Activated naive CD8-positive, alpha-beta T cell treated with anti-CD3 and anti-CD28 coated beads for 36 hours (primary cell): ENCODE results near the gene WDFY2. TPM values are rescaled to one million over a fixed set of nuclear protein-coding genes. Genes with fewer than 3 reads are reported as not detected.

Experiments
- DNase-seq: peaks from one replicate; pipeline ENCODE4 v3.0.0; 2021
- H3K27ac Mint-ChIP-seq: one replicate; pipeline ENCODE4 v1.8.0; 2022; ENCODE audit warnings: mild to moderate bottlenecking, moderate library complexity, mixed read lengths
- H3K27me3 Mint-ChIP-seq: one replicate; pipeline ENCODE4 v1.8.0; 2022; ENCODE audit warnings: mild to moderate bottlenecking, mixed read lengths
- H3K36me3 Mint-ChIP-seq: one replicate; pipeline ENCODE4 v1.8.0; 2021; ENCODE audit warnings: mild to moderate bottlenecking, mixed read lengths
- H3K4me1 Mint-ChIP-seq: one replicate; pipeline ENCODE4 v1.8.0; 2021; ENCODE audit warnings: mixed read lengths
- H3K4me3 Mint-ChIP-seq: one replicate; pipeline ENCODE4 v1.8.0; 2022; ENCODE audit warnings: mild to moderate bottlenecking, moderate library complexity, mixed read lengths
- H3K9me3 Mint-ChIP-seq: one replicate; pipeline ENCODE4 v1.8.0; 2022; ENCODE audit warnings: mixed read lengths
- total RNA-seq, 2 experiments: library from RNA; stranded (reverse); gene quantifications; one replicate each; pipeline ENCODE4 v1.2.3, GENCODE V29; 2021

WDFY2 gene
- total RNA-seq, 2 experiments from 2014 or later: 6.0 to 7.9 TPM

- Mint-ChIP-seq H3K36me3 (peaks cover 13% of the 10 kb centered on the region), H3K9me3 (peaks cover 4% of the 10 kb centered on the region), H3K27me3 (no peaks in the 10 kb centered on the region), H3K4me3 (no peak overlapping the region), H3K4me1 (peaks cover 5% of the 10 kb centered on the region), H3K27ac (no peak overlapping the region)
- no peak for DNase-seq
These were observed 120.4 kb downstream of the WDFY2 start for GRCh38 chr13:51704399-51705313.

- no peak overlapping the region for H3K27ac Mint-ChIP-seq
- no peaks in the 10 kb centered on the region for H3K27me3 Mint-ChIP-seq
- H3K9me3 Mint-ChIP-seq: peaks cover 5% of the 10 kb centered on the region
- peaks cover 16% of the 10 kb centered on the region for H3K36me3 Mint-ChIP-seq
- H3K4me1 Mint-ChIP-seq: peaks cover 5% of the 10 kb centered on the region
- DNase-seq: no peak
- H3K4me3 Mint-ChIP-seq: no peak overlapping the region
These were observed 123.2 kb downstream of the WDFY2 start for GRCh38 chr13:51707461-51707860.

- no peak for DNase-seq
- Mint-ChIP-seq H3K4me3 (no peak overlapping the region), H3K4me1 (peaks cover 1% of the 10 kb centered on the region), H3K27ac (no peak overlapping the region), H3K9me3 (peaks cover 4% of the 10 kb centered on the region), H3K36me3 (peaks cover 8% of the 10 kb centered on the region), H3K27me3 (no peaks in the 10 kb centered on the region)
These were observed 129.5 kb downstream of the WDFY2 start for GRCh38 chr13:51713807-51714206.

GRCh38 chr13:51714663-51715168 is 130.5 kb downstream of the WDFY2 start:
- Mint-ChIP-seq H3K36me3 (peaks cover 5% of the 10 kb centered on the region), H3K27ac (no peak overlapping the region), H3K4me1 (peaks cover 1% of the 10 kb centered on the region), H3K4me3 (no peak overlapping the region), H3K27me3 (no peaks in the 10 kb centered on the region), H3K9me3 (peaks cover 4% of the 10 kb centered on the region)
- DNase-seq: no peak

- Mint-ChIP-seq H3K4me1 (peaks cover 1% of the 10 kb centered on the region), H3K36me3 (peaks cover 2% of the 10 kb centered on the region), H3K4me3 (no peak overlapping the region), H3K9me3 (peaks cover 4% of the 10 kb centered on the region), H3K27ac (no peak overlapping the region), H3K27me3 (no peaks in the 10 kb centered on the region)
- DNase-seq: no peak
These were observed 131.4 kb downstream of the WDFY2 start for GRCh38 chr13:51715613-51716012.

- Mint-ChIP-seq H3K27me3 (no peaks in the 10 kb centered on the region), H3K4me1 (peaks cover 8% of the 10 kb centered on the region)
These were observed 133.6 kb downstream of the WDFY2 start for GRCh38 chr13:51717786-51718398.

GRCh38 chr13:51719394-51719793 is 135.1 kb downstream of the WDFY2 start:
- peaks cover 10% of the 10 kb centered on the region for H3K36me3 Mint-ChIP-seq
- H3K27ac Mint-ChIP-seq: no peak overlapping the region
- H3K27me3 Mint-ChIP-seq: no peaks in the 10 kb centered on the region
- peaks cover 6% of the 10 kb centered on the region for H3K4me1 Mint-ChIP-seq
- no peak for DNase-seq
- no peaks in the 10 kb centered on the region for H3K9me3 Mint-ChIP-seq
- H3K4me3 Mint-ChIP-seq: no peak overlapping the region

More at GRCh38 chr13:51717786-51718398, 133.6 kb downstream of the WDFY2 start:
- Mint-ChIP-seq H3K4me3 (no peak overlapping the region), H3K27ac (no peak overlapping the region), H3K9me3 (peaks cover 1% of the 10 kb centered on the region), H3K36me3 (peaks cover 5% of the 10 kb centered on the region)
- DNase-seq: no peak

- H3K4me3 Mint-ChIP-seq: no peak overlapping the region
- H3K9me3 Mint-ChIP-seq: no peaks in the 10 kb centered on the region
- H3K27me3 Mint-ChIP-seq: no peaks in the 10 kb centered on the region
These were observed 137.2 kb downstream of the WDFY2 start for GRCh38 chr13:51721496-51721895.

GRCh38 chr13:51723529-51723928 is 139.3 kb downstream of the WDFY2 start:
- Mint-ChIP-seq H3K4me3 (no peak overlapping the region), H3K4me1 (peaks cover 13% of the 10 kb centered on the region), H3K27ac (no peak overlapping the region), H3K9me3 (no peaks in the 10 kb centered on the region), H3K27me3 (no peaks in the 10 kb centered on the region), H3K36me3 (peaks cover 21% of the 10 kb centered on the region)
- no peak for DNase-seq

More at GRCh38 chr13:51721496-51721895, 137.2 kb downstream of the WDFY2 start:
- no peak for DNase-seq
- H3K27ac Mint-ChIP-seq: no peak overlapping the region
- peaks cover 14% of the 10 kb centered on the region for H3K36me3 Mint-ChIP-seq
- peaks cover 6% of the 10 kb centered on the region for H3K4me1 Mint-ChIP-seq

GRCh38 chr13:51724721-51725120 is 140.5 kb downstream of the WDFY2 start:
- H3K27ac Mint-ChIP-seq: no peak overlapping the region
- peaks cover 21% of the 10 kb centered on the region for H3K36me3 Mint-ChIP-seq
- peaks cover 13% of the 10 kb centered on the region for H3K4me1 Mint-ChIP-seq
- H3K9me3 Mint-ChIP-seq: no peaks in the 10 kb centered on the region
- no peak overlapping the region for H3K4me3 Mint-ChIP-seq
- DNase-seq: no peak
- H3K27me3 Mint-ChIP-seq: no peaks in the 10 kb centered on the region

GRCh38 chr13:51726446-51727193 is 142.4 kb downstream of the WDFY2 start:
- H3K9me3 Mint-ChIP-seq: no peaks in the 10 kb centered on the region
- no peak overlapping the region for H3K27ac Mint-ChIP-seq
- peaks cover 18% of the 10 kb centered on the region for H3K36me3 Mint-ChIP-seq
- no peak for DNase-seq
- peaks cover 9% of the 10 kb centered on the region for H3K4me1 Mint-ChIP-seq
- H3K27me3 Mint-ChIP-seq: no peaks in the 10 kb centered on the region
- H3K4me3 Mint-ChIP-seq: no peak overlapping the region

GRCh38 chr13:51727634-51728274 is 143.5 kb downstream of the WDFY2 start:
- Mint-ChIP-seq H3K36me3 (peaks cover 18% of the 10 kb centered on the region), H3K27me3 (no peaks in the 10 kb centered on the region), H3K27ac (no peak overlapping the region), H3K4me1 (peaks cover 10% of the 10 kb centered on the region), H3K4me3 (no peak overlapping the region), H3K9me3 (no peaks in the 10 kb centered on the region)
- DNase-seq: no peak

GRCh38 chr13:51728275-51728673 is 144.0 kb downstream of the WDFY2 start:
- peaks cover 10% of the 10 kb centered on the region for H3K4me1 Mint-ChIP-seq
- peaks cover 16% of the 10 kb centered on the region for H3K36me3 Mint-ChIP-seq
- no peak overlapping the region for H3K27ac Mint-ChIP-seq
- no peaks in the 10 kb centered on the region for H3K27me3 Mint-ChIP-seq
- no peaks in the 10 kb centered on the region for H3K9me3 Mint-ChIP-seq
- no peak for DNase-seq
- H3K4me3 Mint-ChIP-seq: no peak overlapping the region

- Mint-ChIP-seq H3K27me3 (no peaks in the 10 kb centered on the region), H3K9me3 (no peaks in the 10 kb centered on the region), H3K4me1 (peaks cover 12% of the 10 kb centered on the region), H3K27ac (no peak overlapping the region), H3K36me3 (peaks cover 14% of the 10 kb centered on the region), H3K4me3 (no peak overlapping the region)
- DNase-seq: no peak
These were observed 144.7 kb downstream of the WDFY2 start for GRCh38 chr13:51728972-51729371.
